ENCODE data around the gene CHST11.

DNA sequence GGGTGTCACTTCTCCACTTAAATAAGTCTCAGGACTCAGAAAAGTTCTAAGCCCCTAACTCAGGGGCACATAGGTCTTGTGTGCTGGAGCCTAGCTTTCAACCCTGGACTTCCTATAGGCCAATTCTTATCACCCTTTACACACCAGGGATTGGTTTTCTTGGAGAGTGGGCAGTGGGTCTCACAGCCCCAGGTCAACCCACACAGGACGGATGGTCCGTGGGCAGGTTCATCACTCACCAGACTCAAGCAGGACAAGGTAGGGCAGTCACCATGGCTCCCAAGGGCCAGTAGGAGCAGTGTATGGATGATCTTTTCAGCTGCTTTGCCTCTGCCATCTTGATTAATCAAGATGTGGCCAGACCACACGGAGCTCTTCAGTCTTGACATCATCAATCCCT is 268.9 kb downstream of the CHST11 start:
- TF ChIP-seq POLR2A (IDR thresholded peaks at IDR 0.05; ENCODE audit: low read depth, low read length) (no peak), SPI1 (IDR thresholded peaks at IDR 0.05; ENCODE audit: low read depth, low read length) (no peak)
